Activated CD4-positive, CD25-positive, alpha-beta regulatory T cell treated with anti-CD3 and anti-CD28 coated beads, Interleukin-2, amount 50 U/mL, for 72 hours (primary cell): ENCODE data around the gene MT1F.
"Not testable (repeated sequence)": the region's sequence is repeated elsewhere in the genome, so short reads cannot be mapped to it uniquely, and the experiment has no call there.

Experiments
- DNase-seq: peaks from one replicate; pipeline ENCODE4 v3.0.0; 2021

MT1F gene

GRCh38 chr16:56657555-56658326 is at the start of gene MT1F:
MT1F (plus strand) TSS chr16:56657959; CDS start chr16:56658059, 100 bp downstream.
- peak; percentile 56 for DNase-seq

GRCh38 chr16:56608043-56608875 is 49.5 kb upstream of the MT1F start, which contains the start of gene MT2A:
MT2A (plus strand) TSS chr16:56608584; CDS start chr16:56608656, 72 bp downstream.
- DNase-seq = peak; percentile 83

- no peak for DNase-seq
These were observed 48.8 kb upstream of the MT1F start for GRCh38 chr16:56608876-56609462.

- DNase-seq = peak; percentile 51
These were observed 48.3 kb upstream of the MT1F start for GRCh38 chr16:56609463-56609921.

- DNase-seq = peak; percentile 66
These were observed 47.6 kb upstream of the MT1F start for GRCh38 chr16:56610017-56610608.

- DNase-seq = peak; percentile 48
These were observed 47.1 kb upstream of the MT1F start for GRCh38 chr16:56610609-56611111.

- no peak for DNase-seq
These were observed 46.4 kb upstream of the MT1F start for GRCh38 chr16:56611281-56611833.

- no peak for DNase-seq
These were observed 44.1 kb upstream of the MT1F start for GRCh38 chr16:56613706-56614105.

GRCh38 chr16:56614549-56614991 is 43.2 kb upstream of the MT1F start:
- DNase-seq = no peak

- DNase-seq = no peak
These were observed 42.4 kb upstream of the MT1F start for GRCh38 chr16:56615353-56615752.

GRCh38 chr16:56616608-56617211 is 41.0 kb upstream of the MT1F start:
- no peak for DNase-seq

- peak; percentile 53 for DNase-seq
These were observed 40.3 kb upstream of the MT1F start for GRCh38 chr16:56617212-56618085.

GRCh38 chr16:56618138-56618537 is 39.6 kb upstream of the MT1F start:
- DNase-seq = no peak

GRCh38 chr16:56620339-56620897 is 37.3 kb upstream of the MT1F start:
- DNase-seq = no peak

GRCh38 chr16:56621665-56622445 is 35.9 kb upstream of the MT1F start:
- not testable (repeated sequence) for DNase-seq

GRCh38 chr16:56623184-56623583 is 34.6 kb upstream of the MT1F start:
- not testable (repeated sequence) for DNase-seq

GRCh38 chr16:56623637-56624036 is 34.1 kb upstream of the MT1F start:
- no peak for DNase-seq

GRCh38 chr16:56625140-56625942 is 32.4 kb upstream of the MT1F start, which contains the start of gene MT1E:
MT1E (plus strand) TSS chr16:56625781; CDS start chr16:56625852, 71 bp downstream.
- DNase-seq = no peak
